Activated naive CD8-positive, alpha-beta T cell (primary cell): ENCODE results near the gene MSI2.
A peak's percentile ranks its signal among the peaks of the same experiment; 100 is the strongest.

Experiments
- H3K27ac Mint-ChIP-seq: one replicate; pipeline ENCODE4 v1.8.0; 2021; ENCODE audit warnings: mixed read lengths
- H3K27me3 Mint-ChIP-seq: one replicate; pipeline ENCODE4 v1.8.0; 2021; ENCODE audit warnings: mixed read lengths
- H3K36me3 Mint-ChIP-seq: one replicate; pipeline ENCODE4 v1.8.0; 2021; ENCODE audit warnings: mixed read lengths
- H3K4me1 Mint-ChIP-seq: one replicate; pipeline ENCODE4 v1.8.0; 2021; ENCODE audit warnings: low read depth, mixed read lengths
- H3K4me3 Mint-ChIP-seq: one replicate; pipeline ENCODE4 v1.8.0; 2021; ENCODE audit warnings: mild to moderate bottlenecking, mixed read lengths
- H3K9me3 Mint-ChIP-seq: one replicate; pipeline ENCODE4 v1.8.0; 2021; ENCODE audit warnings: low read depth, mixed read lengths

The MSI2 gene

GRCh38 chr17:57501016-57501415 lies 244.7 kb downstream of the MSI2 start:
- Mint-ChIP-seq H3K4me1 (peaks cover 37% of the 10 kb centered on the region), H3K27ac (no peak overlapping the region), H3K9me3 (no peaks in the 10 kb centered on the region), H3K27me3 (no peaks in the 10 kb centered on the region), H3K36me3 (no peaks in the 10 kb centered on the region), H3K4me3 (no peak overlapping the region)

- Mint-ChIP-seq H3K4me3 (no peak overlapping the region), H3K36me3 (no peaks in the 10 kb centered on the region), H3K9me3 (no peaks in the 10 kb centered on the region), H3K27ac (no peak overlapping the region), H3K27me3 (no peaks in the 10 kb centered on the region), H3K4me1 (peaks cover 33% of the 10 kb centered on the region)
Measured at GRCh38 chr17:57502022-57502421, 245.7 kb downstream of the MSI2 start.

GRCh38 chr17:57502811-57503241 lies 246.5 kb downstream of the MSI2 start:
- Mint-ChIP-seq H3K27ac (no peak overlapping the region), H3K9me3 (no peaks in the 10 kb centered on the region), H3K27me3 (no peaks in the 10 kb centered on the region), H3K36me3 (no peaks in the 10 kb centered on the region), H3K4me1 (peaks cover 28% of the 10 kb centered on the region), H3K4me3 (no peak overlapping the region)

- H3K27ac Mint-ChIP-seq = no peak overlapping the region
- H3K4me3 Mint-ChIP-seq = no peak overlapping the region
- H3K4me1 Mint-ChIP-seq = peaks cover 26% of the 10 kb centered on the region
- H3K36me3 Mint-ChIP-seq = peaks cover 5% of the 10 kb centered on the region
- H3K9me3 Mint-ChIP-seq = no peaks in the 10 kb centered on the region
- no peaks in the 10 kb centered on the region for H3K27me3 Mint-ChIP-seq
Measured at GRCh38 chr17:57504208-57504607, 247.9 kb downstream of the MSI2 start.

GRCh38 chr17:57505841-57506773 lies 249.8 kb downstream of the MSI2 start:
- Mint-ChIP-seq H3K4me1 (peaks cover 15% of the 10 kb centered on the region), H3K4me3 (no peak overlapping the region), H3K27me3 (no peaks in the 10 kb centered on the region), H3K36me3 (peaks cover 7% of the 10 kb centered on the region), H3K27ac (no peak overlapping the region), H3K9me3 (no peaks in the 10 kb centered on the region)

GRCh38 chr17:57506774-57507127 lies 250.4 kb downstream of the MSI2 start:
- no peak overlapping the region for H3K27ac Mint-ChIP-seq
- H3K27me3 Mint-ChIP-seq = no peaks in the 10 kb centered on the region
- H3K4me3 Mint-ChIP-seq = no peak overlapping the region
- H3K36me3 Mint-ChIP-seq = peaks cover 7% of the 10 kb centered on the region
- no peaks in the 10 kb centered on the region for H3K9me3 Mint-ChIP-seq
- H3K4me1 Mint-ChIP-seq = peaks cover 11% of the 10 kb centered on the region

- H3K4me1 Mint-ChIP-seq = peaks cover 11% of the 10 kb centered on the region
- no peaks in the 10 kb centered on the region for H3K27me3 Mint-ChIP-seq
Measured at GRCh38 chr17:57507828-57508227, 251.5 kb downstream of the MSI2 start.

GRCh38 chr17:57508671-57509070 lies 252.3 kb downstream of the MSI2 start:
- peaks cover 8% of the 10 kb centered on the region for H3K4me1 Mint-ChIP-seq
- H3K4me3 Mint-ChIP-seq = no peak overlapping the region
- H3K9me3 Mint-ChIP-seq = no peaks in the 10 kb centered on the region
- peaks cover 7% of the 10 kb centered on the region for H3K36me3 Mint-ChIP-seq
- H3K27ac Mint-ChIP-seq = peak overlapping the region; percentile 64
- no peaks in the 10 kb centered on the region for H3K27me3 Mint-ChIP-seq

More at GRCh38 chr17:57507828-57508227, 251.5 kb downstream of the MSI2 start:
- no peak overlapping the region for H3K4me3 Mint-ChIP-seq
- H3K36me3 Mint-ChIP-seq = peaks cover 7% of the 10 kb centered on the region
- no peaks in the 10 kb centered on the region for H3K9me3 Mint-ChIP-seq
- no peak overlapping the region for H3K27ac Mint-ChIP-seq

- Mint-ChIP-seq H3K4me1 (peaks cover 16% of the 10 kb centered on the region), H3K4me3 (no peak overlapping the region), H3K27ac (no peak overlapping the region), H3K27me3 (no peaks in the 10 kb centered on the region), H3K9me3 (no peaks in the 10 kb centered on the region), H3K36me3 (peaks cover 7% of the 10 kb centered on the region)
Measured at GRCh38 chr17:57511475-57512123, 255.3 kb downstream of the MSI2 start.

GRCh38 chr17:57512258-57512657 lies 255.9 kb downstream of the MSI2 start:
- H3K4me3 Mint-ChIP-seq = no peak overlapping the region
- peaks cover 7% of the 10 kb centered on the region for H3K36me3 Mint-ChIP-seq
- H3K27me3 Mint-ChIP-seq = no peaks in the 10 kb centered on the region
- peaks cover 16% of the 10 kb centered on the region for H3K4me1 Mint-ChIP-seq
- no peak overlapping the region for H3K27ac Mint-ChIP-seq
- no peaks in the 10 kb centered on the region for H3K9me3 Mint-ChIP-seq

- Mint-ChIP-seq H3K27me3 (no peaks in the 10 kb centered on the region), H3K4me3 (no peak overlapping the region), H3K27ac (no peak overlapping the region), H3K9me3 (no peaks in the 10 kb centered on the region), H3K36me3 (peaks cover 7% of the 10 kb centered on the region), H3K4me1 (peaks cover 16% of the 10 kb centered on the region)
Measured at GRCh38 chr17:57512691-57513090, 256.4 kb downstream of the MSI2 start.

- no peaks in the 10 kb centered on the region for H3K27me3 Mint-ChIP-seq
- no peak overlapping the region for H3K27ac Mint-ChIP-seq
- H3K4me1 Mint-ChIP-seq = peaks cover 16% of the 10 kb centered on the region
- H3K9me3 Mint-ChIP-seq = no peaks in the 10 kb centered on the region
- peaks cover 3% of the 10 kb centered on the region for H3K36me3 Mint-ChIP-seq
- H3K4me3 Mint-ChIP-seq = no peak overlapping the region
Measured at GRCh38 chr17:57513569-57513968, 257.2 kb downstream of the MSI2 start.

- Mint-ChIP-seq H3K4me3 (no peak overlapping the region), H3K27ac (no peak overlapping the region), H3K4me1 (peaks cover 13% of the 10 kb centered on the region), H3K27me3 (no peaks in the 10 kb centered on the region), H3K36me3 (peaks cover 3% of the 10 kb centered on the region), H3K9me3 (no peaks in the 10 kb centered on the region)
Measured at GRCh38 chr17:57514614-57515013, 258.3 kb downstream of the MSI2 start.

GRCh38 chr17:57515662-57516211 lies 259.4 kb downstream of the MSI2 start:
- Mint-ChIP-seq H3K27ac (no peak overlapping the region), H3K9me3 (no peaks in the 10 kb centered on the region), H3K27me3 (no peaks in the 10 kb centered on the region), H3K4me1 (peaks cover 13% of the 10 kb centered on the region), H3K4me3 (no peak overlapping the region), H3K36me3 (no peaks in the 10 kb centered on the region)
